ENCODE measurements around the gene MAGEB3. TPM values are rescaled to one million over a fixed set of nuclear protein-coding genes. Genes with fewer than 3 reads are reported as not detected.

MAGEB3 gene
- total RNA-seq (2022; extraction: Qiagen RNA extraction; ENCODE audit: low read depth), result not detected in 5 replicates

GRCh38 chrX:30230395-30230794, at the start of gene MAGEB3:
Gene MAGEB3, plus strand, starts transcription at chrX:30230657. Its CDS starts 5,268 bp downstream, at chrX:30235925.

GRCh38 chrX:30215357-30215843, 15.1 kb upstream of the MAGEB3 start, which contains the start of gene MAGEB2:
Gene MAGEB2, plus strand, starts transcription at chrX:30215563. Its CDS starts 3,018 bp downstream, at chrX:30218581.

GRCh38 chrX:30241724-30242415, 11.4 kb downstream of the MAGEB3 start, which contains the start of gene MAGEB4:
Gene MAGEB4, plus strand, starts transcription at chrX:30242000. Its CDS starts 136 bp downstream, at chrX:30242136.

GRCh38 chrX:30246769-30247489, 16.5 kb downstream of the MAGEB3 start, which contains the start of gene MAGEB1:
Gene MAGEB1, plus strand, starts transcription at chrX:30247146. Its CDS starts 3,348 bp downstream, at chrX:30250494.

Other genes with a start within 250 kb of the MAGEB3 start
- not detected in 5 replicates for gene MAGEB2, start 15.1 kb upstream of the MAGEB3 start, total RNA-seq (2022; extraction: Qiagen RNA extraction; ENCODE audit: low read depth)
- gene MAGEB4, start 11.3 kb downstream of the MAGEB3 start, total RNA-seq (2022; extraction: Qiagen RNA extraction; ENCODE audit: low read depth), result not detected in 5 replicates
- gene MAGEB1, start 16.5 kb downstream of the MAGEB3 start, total RNA-seq (2022; extraction: Qiagen RNA extraction; ENCODE audit: low read depth), result not detected in 5 replicates
- 23.6 to 46.2 TPM (median 36.4 TPM) in 5 replicates for gene NR0B1, start 78.7 kb downstream of the MAGEB3 start, total RNA-seq (2022; extraction: Qiagen RNA extraction; ENCODE audit: low read depth)